ENCODE data around the gene APIP.
A peak's percentile ranks its signal among the peaks of the same experiment; 100 is the strongest.

APIP gene, protein sequence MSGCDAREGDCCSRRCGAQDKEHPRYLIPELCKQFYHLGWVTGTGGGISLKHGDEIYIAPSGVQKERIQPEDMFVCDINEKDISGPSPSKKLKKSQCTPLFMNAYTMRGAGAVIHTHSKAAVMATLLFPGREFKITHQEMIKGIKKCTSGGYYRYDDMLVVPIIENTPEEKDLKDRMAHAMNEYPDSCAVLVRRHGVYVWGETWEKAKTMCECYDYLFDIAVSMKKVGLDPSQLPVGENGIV

DNA sequence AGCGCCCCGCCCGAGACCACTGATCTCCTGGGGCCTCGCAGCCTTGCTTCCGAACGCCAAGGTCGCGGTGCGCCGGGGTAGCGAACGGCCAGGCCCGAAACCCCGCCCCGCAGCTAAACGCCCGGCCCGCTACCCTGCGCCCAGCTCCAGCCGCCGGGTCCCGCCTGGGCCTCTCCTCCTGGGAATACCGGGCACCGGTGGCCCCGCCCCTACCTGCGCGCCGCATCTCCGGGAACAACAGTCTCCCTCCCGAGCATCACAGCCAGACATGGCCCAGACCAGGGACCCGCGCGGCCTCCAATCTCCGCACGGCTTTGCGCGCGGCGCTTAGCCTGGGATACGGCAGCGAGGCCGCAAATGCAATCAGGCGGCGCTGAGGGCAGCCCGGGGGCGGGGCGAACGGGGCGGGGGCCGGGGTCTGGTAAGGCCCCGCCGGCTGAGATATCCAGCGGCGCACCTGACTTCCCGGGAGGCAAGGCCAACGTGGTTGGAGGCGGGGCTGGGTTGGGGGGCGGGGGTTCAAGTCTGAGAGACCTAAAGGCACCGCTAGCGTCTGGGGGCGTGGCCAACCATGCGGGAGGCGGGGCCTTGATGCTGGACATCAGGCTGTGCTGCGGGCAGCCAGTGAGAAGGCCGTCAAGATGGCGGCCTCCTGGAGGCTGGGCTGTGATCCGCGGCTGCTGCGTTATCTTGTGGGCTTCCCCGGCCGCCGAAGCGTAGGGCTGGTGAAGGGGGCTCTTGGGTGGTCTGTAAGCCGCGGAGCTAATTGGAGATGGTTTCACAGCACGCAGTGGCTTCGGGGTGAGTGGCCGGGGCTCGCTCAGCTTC is at the start of gene APIP, which contains the start of gene PDHX:
TSS of gene APIP (minus strand) at position 365 of the 828 bp plus-strand sequence. CDS start at position 270, 95 bp downstream.
TSS of gene PDHX (plus strand) at position 604 of the 828 bp plus-strand sequence. CDS start at position 642, 38 bp downstream.
- DNase-seq, result peak; percentile 95

DNA sequence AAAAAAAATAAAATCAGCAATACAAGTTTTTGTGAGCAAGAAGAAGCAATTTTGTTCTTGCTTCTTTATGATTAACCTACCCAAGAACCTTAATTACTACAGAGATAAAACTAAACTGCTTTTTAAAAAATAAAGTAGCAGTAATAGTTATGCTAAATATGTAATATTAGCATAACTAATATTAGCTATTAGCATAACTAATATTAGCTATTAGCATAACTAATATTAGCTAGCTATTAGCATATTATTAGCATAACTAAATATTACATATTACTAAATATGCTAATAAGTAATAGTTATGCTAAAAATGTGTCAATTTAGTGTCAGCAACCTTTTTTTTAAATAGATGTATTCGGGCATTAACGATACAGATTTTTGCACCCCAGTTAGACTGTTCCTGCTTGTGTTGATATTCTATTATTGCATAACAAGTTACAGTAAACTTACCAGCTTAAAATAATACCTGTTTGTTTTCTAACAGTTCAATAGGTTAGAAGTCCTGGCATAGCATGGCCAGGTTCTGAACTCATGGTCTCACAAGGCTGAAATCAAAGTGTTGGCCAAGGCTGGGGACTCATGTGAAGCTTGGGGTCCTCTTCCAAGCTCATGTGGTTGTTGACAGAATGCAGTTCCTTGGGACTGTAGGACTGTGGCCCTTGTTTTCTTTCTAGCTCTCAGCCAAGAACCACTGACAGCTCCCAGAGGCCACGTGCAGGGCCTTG is 48.6 kb upstream of the APIP start:
- DNase-seq, result no peak

DNA sequence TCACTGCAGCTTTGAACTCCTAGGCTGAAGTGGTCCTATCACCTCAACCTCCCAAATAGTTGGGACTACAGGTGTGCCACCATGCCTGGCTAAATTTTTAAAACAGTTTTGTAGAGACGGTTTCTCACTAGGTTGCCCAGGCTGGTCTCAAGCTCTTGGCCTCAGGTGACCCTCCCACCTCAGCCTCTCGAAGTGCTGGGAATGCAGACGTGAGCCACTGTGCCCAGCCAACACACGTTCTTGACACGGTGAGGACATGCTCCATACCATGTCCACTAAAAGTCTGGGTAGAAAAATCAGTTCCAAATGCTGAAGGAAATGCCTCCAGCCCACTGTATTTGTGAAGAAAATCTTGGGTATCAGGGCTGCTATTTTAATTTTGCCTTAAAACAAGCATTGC is 47.2 kb upstream of the APIP start:
- DNase-seq, result no peak

DNA sequence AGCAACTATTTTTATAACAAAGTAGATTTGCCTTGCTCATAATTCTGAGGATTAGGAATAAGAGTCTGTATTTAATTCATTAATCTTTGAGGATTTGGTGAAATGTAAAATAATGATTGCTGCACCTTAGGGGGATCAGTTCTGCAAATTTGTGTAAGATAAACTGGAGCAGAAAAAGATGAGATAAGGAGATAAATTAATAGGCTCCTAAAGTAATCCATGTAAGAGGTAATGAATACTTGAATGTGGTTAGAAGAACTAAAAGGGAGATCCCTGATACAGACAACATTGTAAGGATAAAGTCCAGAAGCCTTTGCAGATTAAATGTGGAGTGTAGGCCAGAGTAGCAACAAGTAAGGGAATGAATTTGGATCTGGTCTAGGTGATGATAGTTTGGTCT is 45.9 kb upstream of the APIP start:
- no peak for DNase-seq

DNA sequence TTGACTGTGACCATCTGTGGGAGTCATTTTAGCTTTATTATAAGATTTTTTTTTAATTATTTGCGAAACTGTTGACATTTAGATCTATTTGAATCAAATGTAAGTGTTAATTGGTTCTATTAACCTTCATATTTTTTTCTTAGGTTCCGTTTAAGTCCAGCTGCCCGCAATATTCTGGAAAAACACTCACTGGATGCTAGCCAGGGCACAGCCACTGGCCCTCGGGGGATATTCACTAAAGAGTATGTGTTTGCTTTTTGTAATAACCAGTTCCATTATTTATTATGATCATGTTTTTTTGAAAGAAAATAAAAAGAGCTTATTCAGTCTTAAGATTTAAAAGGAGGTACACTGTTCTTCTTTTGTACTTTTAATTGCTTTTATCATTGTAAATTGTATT is 44.1 kb upstream of the APIP start:
- no peak for DNase-seq

DNA sequence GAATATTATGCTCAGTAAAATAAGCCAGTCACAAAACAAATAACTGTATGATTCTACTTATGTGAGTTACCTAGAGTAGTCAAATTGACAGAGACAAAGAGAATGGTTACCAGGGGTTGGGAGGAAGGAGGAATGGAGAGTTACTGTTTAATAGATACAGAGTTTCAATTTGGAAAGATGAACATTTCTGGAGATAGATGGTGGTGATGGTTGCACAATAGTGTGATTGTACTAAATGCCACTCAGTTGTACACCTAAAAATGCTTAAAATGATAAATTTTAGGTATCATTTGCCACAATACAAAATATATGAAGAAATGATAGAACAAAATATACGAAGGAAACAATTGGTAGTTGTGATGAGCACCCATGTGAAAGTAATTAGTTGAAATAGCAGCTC is 43.6 kb upstream of the APIP start:
- DNase-seq, result no peak

DNA sequence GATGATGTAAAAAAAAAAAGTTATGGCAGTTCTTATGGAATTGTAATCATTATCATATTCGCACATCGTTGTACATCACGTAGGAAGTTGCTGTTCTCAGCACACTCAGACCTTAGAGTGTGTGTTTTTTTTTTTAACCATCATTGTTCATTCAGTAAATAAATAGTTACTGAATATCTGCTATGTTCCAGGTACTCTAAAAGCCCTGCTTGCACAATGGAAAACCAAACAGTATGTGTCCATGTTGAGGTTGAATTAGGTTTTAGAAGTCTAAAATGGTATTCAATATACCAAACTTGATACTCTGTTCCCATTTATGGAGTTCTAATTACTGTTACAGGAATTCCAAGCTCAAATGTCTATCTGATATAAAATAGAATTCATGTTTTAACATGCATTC is 41.4 kb upstream of the APIP start:
- DNase-seq, result no peak

DNA sequence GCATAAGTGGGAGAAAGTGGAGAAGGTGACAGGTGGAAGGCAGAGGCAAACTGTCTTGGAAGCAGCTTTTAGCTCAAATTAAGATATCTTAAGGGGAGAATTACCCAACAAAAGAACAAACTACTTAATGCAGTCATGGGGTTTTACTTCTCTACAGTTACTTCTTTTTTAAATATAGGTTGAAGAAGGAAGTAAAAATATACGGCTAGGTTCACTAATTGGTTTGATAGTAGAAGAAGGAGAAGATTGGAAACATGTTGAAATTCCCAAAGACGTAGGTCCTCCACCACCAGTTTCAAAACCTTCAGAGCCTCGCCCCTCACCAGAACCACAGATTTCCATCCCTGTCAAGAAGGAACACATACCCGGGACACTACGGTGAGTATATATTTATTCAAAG is 41.0 kb upstream of the APIP start:
- DNase-seq, result no peak

DNA sequence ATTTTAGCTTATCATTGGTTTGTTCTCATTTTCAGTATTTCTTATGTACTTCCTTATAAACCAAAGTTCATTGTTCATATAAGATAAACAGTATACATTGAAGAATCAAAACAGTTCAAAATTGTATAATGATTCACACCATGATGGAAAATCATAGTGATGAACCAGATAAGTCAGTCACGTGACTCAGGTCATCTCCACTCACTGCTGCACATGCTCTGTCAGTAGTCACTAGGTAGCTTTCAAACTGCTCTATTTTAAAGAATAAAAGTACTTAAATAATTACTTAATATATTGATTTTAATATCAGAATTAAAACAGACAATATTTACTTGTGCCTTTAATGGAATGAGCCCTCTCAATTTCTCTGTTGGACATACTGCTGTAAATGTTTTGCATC is 37.8 kb upstream of the APIP start:
- no peak for DNase-seq

DNA sequence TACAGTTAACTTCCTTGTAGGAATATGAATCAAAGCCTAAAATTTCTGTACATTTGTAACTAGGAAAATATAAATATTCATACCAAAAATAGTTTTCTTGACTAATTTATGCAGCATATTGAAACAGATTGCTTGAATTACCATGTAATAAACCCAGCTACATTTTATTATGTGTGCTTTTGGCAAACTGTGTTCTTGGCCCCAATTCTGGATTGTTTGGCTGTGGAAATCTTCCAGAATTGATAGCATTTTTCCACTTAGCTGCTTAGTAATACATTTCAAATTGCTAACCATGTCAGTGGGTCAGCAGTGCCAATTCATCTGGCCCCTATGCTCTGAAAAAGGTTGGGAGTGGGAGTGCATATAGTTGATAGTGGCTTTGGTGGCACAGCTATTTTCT is 32.5 kb upstream of the APIP start:
- no peak for DNase-seq

DNA sequence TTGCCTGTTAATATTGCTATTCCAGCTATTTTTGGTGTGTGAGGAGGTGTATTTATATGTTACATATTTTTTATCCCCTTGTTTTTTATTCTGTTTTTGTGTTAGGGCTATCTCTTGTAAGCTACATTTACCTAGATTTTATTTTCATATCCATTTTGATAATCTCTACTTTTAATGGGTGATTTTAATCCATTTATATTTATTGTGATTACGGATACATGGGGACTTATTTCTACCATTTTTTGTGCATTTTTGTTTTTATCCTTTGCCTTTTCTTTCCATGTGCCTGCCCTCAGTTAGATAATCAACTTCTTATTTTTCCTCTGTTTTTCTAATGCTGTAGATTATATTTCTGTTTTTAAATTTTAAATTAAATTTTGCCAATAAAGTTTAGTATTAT is 28.5 kb upstream of the APIP start:
- DNase-seq, result no peak

DNA sequence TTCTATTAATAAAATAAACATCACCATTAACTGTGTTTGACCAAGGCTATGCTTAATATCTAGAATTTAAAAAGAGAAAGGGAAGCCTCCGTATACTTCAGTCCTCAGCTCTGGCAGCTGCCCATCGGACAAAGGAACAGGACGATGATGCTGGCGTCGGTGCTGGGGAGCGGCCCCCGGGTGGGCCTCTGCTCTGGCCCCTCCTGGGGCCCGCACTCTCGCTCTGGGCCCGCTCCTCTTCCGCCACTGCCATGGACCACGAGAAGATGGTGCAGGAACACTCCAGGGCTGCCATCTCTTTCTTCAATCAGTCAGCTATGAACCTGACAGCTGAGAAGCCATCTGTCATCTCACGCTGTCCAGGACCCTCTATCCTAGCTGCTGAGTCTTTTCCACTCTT is 25.5 kb upstream of the APIP start:
- no peak for DNase-seq

DNA sequence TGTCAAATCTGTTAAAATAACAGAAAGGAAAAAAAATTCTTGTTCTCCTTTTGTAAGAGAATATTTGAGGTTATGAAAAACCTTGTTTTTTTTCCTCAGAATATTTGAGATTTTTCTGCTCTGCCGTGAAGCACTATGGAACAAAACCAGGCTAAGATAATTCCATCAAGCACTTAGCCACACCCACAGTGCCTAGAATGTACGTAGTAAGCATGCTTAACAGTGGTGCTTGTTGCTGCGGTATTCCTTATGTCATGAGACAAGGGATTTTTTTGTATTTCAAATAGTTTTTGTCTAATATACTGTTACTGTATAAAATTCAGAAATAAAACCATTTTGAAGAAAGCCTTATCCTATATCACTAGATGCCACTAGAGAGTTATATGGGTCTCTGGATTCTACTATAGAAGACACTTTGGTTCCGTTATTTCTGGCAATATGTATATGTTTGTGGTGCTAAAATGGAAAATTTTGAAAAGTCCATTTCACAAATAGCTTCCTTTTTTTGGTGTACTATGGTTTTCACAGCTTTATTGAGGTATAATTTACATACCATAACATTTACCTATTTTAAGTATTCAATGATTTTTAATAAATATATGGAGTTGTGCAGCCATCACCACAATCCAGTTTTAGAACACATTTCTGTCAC is 24.0 kb upstream of the APIP start:
- no peak for DNase-seq

DNA sequence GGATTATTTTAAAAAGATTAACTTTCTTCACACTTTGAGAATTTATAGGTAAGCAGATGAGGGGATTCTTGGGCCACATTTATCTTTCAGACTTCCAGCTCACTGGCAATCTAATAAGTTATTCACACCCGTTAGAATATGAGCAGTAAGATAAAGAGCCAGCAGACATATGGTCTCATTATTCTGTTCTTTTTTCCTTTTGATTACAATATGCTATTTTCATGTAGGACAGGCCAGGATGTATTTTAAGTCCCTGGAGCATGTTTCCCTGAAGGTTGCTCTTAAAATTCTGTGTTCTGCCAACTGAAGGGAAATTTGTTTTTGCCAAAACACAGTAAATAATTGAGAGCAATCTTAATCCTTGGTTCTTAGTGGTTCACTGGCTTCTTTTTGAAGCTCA is 22.4 kb upstream of the APIP start:
- DNase-seq, result no peak

DNA sequence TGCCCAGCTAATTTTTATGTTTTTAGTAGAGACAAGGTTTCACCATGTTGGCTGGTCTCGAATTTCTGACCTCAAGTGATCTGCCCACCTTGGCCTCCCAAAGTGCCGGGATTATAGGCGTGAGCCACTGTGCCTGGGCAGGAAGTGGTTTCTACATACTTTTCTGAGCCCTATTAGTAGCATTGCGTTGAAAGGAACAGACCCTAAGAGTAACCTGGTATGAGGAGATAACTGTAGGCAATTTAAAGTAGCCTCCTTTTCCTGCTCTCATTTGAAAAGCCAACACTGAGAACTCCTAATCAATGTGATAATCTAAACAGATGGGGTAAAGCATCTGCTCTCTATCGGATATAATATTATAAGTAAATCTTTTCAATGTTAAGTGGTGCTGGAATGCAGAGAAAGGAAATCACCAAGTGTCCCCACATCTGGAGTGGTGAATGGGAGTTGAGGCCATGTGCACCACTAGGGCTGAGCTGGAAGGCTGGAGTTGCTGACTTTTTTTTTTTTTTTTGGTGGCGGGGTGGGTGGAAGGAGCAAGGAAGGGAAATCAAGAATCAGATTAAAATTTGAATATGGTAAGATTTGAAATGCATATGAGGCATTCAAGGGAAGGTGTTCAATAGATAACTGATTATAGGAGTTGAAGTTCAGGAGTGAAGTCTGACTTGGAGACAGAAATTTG is 20.9 kb upstream of the APIP start:
- DNase-seq, result no peak

DNA sequence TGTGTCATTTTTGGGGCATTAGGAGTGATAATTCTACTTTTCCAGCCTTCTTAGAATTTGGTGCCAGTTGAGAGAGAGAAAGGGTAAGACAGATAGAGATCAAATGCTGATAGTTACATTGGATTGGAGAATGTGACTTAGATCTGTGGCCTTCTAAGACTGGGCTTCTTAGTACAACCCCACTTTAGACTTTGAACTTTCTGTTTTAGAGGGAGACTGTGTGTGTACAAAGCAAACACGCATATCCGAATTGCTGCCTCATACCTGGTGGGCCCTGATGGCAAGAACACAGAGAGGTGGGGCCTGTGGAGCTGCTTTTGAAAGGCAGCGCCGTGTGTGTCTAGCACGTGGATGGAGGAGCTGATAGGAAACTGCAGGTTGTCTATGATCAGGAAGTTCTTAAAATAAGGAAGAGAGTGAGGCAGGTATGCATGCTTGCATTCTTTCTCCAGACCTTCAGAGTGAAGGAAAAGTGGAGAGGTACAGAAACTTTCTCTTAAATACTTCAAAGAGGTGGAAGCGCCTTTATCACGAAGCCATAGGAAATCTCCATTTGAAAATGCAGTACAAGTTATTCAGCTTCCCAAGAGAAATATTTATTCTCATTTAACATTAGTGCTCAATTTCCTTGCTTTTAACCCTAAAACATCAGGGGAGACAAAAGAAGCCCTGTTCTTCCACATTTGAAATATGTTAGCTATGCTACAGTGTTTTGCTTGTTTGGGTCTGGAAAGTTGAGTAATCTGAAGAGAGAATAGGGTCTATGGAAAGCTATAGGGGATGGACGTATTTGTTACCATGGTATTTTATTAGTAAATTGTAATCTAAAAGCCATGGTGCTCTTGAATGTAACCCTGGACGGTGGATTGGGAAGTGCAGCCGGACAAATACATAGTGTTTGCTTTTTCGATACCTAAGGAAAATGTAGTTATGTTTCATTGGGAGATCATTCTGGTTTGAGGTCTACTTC is 13.9 kb upstream of the APIP start:
- DNase-seq, result no peak

DNA sequence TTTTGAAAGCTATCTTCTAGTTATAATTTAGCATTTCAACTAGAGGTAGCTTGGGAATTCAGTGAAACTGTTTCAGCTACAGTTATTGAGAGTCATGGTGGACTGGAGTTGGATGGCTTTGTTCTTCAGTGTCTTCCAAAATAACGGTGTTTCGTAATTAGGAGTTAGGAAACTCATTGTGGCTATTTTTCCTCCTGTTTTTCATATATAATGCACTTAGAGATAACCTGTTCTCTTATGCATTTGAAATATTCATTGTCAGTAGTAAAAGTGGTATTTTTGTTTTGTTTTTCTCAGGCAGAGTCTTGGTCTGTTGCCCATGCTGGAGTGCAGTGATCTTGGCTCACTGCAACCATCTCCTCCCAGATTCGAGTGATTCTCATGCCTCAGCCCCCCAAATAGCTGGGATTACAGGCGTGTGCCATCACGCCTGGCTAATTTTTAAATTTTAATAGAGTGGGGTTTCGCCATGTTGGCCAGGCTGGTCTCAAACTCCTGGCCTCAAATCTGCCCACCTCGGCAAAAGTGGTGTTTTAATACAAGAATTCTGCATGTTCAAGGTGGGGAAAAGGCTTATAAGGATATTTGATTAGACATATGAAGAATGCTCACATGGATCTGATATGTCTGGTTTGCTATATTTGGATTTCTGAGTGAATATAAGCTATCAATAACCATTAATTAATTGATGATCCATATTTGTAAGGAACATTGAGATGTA is 12.9 kb upstream of the APIP start:
- no peak for DNase-seq

DNA sequence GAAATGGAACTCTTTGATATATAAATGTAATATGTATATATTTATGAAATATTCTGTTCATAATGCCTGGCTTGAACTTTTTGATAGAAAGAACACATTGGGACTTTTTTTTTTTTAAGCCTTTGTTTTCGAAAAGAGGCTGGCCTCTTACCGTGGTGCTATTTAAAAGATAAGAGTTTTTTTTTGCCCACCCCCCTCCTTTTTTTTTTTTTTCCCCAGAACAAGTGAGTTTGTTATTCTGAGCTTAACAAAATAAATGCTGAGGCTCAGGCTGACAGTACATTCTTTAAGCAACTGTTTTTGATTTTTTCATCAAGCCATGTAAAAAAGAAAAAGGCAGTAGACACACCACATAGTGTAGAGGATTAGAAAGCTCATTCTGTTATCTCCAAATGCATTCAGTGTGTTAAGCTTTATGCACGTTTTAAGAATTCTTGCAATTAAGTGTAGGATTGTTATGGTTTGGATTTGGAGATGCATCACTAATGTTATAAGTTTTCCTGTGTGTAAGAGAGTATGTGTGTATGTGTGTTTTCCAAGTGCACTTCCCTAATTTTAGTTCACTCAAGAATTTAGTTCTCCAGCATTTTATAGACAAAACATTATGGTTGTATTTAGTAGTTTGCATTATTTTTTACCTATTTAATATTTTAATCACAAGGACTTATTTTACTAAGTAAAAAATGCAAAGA is 12.2 kb upstream of the APIP start:
- DNase-seq, result no peak

DNA sequence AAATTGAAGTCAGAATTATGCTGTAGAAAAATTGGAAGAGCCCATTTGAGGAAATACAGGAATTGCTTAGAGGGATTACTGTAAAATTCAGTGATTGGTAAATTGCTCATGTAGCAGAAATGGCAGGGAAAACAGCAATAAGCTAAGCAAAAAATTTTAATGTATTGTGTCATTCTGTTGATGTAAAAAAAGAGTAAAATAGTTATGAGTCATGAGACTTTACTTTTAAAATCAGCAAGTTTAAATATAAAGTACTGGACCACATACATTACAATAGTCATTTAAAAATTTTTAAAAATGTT is 10.6 kb upstream of the APIP start:
- DNase-seq, result no peak

DNA sequence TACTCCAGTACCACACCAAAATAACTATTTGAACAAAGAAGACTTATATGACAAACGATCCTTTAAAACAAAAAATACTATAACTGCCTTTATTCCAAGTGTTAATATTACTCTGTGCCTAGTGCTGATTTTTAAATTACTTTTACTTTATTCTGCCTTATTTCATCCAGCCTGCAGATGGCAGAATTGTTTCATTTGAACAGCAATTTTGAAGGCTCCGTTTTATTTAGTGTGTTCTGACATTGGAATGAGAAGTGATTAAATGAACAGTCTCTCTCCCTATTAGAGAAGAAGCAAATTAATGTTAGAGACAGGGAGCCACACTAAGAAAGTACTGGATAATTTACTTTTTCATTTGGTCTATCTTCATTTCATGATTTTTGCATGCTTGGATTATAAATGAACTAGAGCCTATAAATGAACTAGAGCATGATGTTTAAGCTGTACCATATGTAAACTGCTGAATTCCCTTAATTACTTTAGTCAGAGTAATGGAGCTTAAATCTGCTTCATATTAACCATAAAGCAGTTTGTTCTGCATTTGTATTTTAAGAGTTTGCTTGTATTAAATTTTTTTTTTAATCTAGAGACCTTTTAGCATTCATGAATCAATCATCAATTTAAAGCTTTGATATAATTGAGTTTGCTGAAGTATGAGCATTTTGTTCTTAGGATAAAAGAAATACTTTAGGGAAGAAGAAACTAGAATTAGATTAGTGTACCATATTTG is 10.1 kb upstream of the APIP start:
- DNase-seq, result peak; percentile 69
